AG04449 (cell line): Measurements from ENCODE around the gene GRPEL2.
A peak's percentile ranks its signal among the peaks of the same experiment; 100 is the strongest.

Experiments
- CTCF ChIA-PET: fragments of 350-600 bp; formaldehyde crosslinking; extraction: SDS; loops from one replicate; lab custom pipeline; 2021; ENCODE audit warnings: antibody characterized with exemption; lab: Yijun Ruan, JAX
- POLR2A ChIA-PET: fragments of 400-600, 350-600 bp; formaldehyde crosslinking; extraction: SDS; loops from one replicate; lab custom pipeline; 2020; ENCODE audit warnings: antibody characterized with exemption, inconsistent platforms; lab: Yijun Ruan, JAX
- DNase-seq: peaks from one replicate; pipeline ENCODE4 v3.0.0-alpha.2; 2010; ENCODE audit warnings: low read depth, low spot score
- H3K4me3 ChIP-seq: 2 replicates; pipeline ENCODE4 v1.5.1; 2011; ENCODE audit warnings: low read depth, mild to moderate bottlenecking, control low read depth, low read length
- TF ChIP-seq, protein P1 (sequence below): IDR thresholded peaks from one replicate; pipeline ENCODE4 v1.5.1; 2011; ENCODE audit warnings: mild to moderate bottlenecking, moderate library complexity, low read length, control low read depth, inconsistent platforms; ENCODE audit not compliant: insufficient read depth; ENCODE audit errors: missing control alignments

GRPEL2 gene

GRCh38 chr5:149300441-149300840 lies 44.9 kb upstream of the GRPEL2 start:
- no peak overlapping the region for H3K4me3 ChIP-seq
- TF ChIP-seq, protein P1, sequence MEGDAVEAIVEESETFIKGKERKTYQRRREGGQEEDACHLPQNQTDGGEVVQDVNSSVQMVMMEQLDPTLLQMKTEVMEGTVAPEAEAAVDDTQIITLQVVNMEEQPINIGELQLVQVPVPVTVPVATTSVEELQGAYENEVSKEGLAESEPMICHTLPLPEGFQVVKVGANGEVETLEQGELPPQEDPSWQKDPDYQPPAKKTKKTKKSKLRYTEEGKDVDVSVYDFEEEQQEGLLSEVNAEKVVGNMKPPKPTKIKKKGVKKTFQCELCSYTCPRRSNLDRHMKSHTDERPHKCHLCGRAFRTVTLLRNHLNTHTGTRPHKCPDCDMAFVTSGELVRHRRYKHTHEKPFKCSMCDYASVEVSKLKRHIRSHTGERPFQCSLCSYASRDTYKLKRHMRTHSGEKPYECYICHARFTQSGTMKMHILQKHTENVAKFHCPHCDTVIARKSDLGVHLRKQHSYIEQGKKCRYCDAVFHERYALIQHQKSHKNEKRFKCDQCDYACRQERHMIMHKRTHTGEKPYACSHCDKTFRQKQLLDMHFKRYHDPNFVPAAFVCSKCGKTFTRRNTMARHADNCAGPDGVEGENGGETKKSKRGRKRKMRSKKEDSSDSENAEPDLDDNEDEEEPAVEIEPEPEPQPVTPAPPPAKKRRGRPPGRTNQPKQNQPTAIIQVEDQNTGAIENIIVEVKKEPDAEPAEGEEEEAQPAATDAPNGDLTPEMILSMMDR, result no peak
- no peak for DNase-seq
- ChIA-PET CTCF (interaction anchor here (0.9 to 6.7 kb wide), 5 partner anchors 18 to 68 kb away, joined by 3 to 42 read pairs (median 3); no protein-coding TSS in a partner anchor), POLR2A (no interaction called here)

GRCh38 chr5:149301049-149301743 lies 44.1 kb upstream of the GRPEL2 start:
- CTCF ChIA-PET, result interaction anchor here (0.6 to 6.7 kb wide), 5 partner anchors 14 to 67 kb away, joined by 3 to 42 read pairs (median 3); no protein-coding TSS in a partner anchor
- POLR2A ChIA-PET, result no interaction called here
- H3K4me3 ChIP-seq, result no peak overlapping the region
- DNase-seq, result no peak
- TF ChIP-seq, protein P1, result no peak

DNA sequence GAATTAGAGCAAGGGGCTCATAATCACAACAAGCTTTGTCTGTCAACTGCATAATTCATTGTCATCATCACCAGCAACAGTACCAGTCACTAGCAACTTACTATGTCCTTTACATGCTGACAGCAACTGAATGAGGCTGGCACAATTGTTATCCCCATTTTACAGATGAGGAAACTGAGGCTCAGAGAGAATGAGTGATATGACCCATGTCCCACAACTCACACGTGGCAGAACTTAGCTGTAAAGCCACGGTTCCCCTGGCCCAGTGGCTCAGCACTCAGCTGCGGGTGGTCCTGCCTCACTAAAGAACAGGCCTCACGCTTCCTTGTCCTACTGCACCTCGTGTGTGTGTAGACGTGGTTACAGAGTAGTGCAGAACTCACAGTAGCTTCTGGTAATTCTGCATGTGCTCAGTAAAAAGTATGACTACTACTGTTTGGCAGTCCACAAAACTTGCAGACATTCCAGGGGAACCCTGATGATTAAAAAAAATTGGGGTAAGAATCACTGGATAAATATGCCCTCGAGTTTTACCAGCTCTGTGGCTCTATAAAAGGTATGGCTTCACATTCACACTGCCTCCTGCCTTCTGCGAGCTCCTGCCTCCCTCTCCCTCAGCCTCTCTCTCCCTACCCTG lies 43.4 kb upstream of the GRPEL2 start:
- H3K4me3 ChIP-seq, result no peak overlapping the region
- peak; percentile 59 for DNase-seq
- TF ChIP-seq, protein P1, result no peak
- POLR2A ChIA-PET, result no interaction called here
- CTCF ChIA-PET, result interaction anchor here (0.6 to 6.7 kb wide), 7 partner anchors 13 to 570 kb away, joined by 3 to 42 read pairs (median 3); no protein-coding TSS in a partner anchor

DNA sequence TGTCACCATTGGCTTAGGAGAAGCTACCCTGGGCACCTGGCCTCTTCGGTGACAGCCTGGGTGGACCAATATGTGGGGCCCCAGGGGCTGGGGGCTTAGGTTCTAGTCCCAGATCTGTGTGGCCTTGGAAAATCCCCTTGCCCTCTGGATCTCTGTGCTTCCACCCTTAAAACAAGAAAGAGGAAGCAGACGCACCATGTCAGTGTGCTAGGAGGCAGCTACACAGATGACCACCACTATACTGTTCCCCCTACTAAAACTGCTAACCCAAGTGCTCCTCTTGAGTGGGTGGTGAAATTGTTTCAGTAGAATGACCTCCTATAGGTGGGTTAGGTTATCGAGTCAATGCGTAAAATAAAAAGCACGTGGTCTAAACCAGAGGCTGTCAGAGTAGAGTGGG lies 42.7 kb upstream of the GRPEL2 start:
- TF ChIP-seq, protein P1, result no peak
- H3K4me3 ChIP-seq, result no peak overlapping the region
- CTCF ChIA-PET, result interaction anchor here (0.9 to 6.7 kb wide), 6 partner anchors 9 to 68 kb away, joined by 3 to 42 read pairs (median 4); no protein-coding TSS in a partner anchor
- POLR2A ChIA-PET, result no interaction called here
- DNase-seq, result no peak

- no peak for DNase-seq
- CTCF ChIA-PET, result interaction anchor here (1.0 to 6.7 kb wide), 3 partner anchors 9 to 68 kb away, joined by 3 to 42 read pairs (median 4); no protein-coding TSS in a partner anchor
- TF ChIP-seq, protein P1, result no peak
- POLR2A ChIA-PET, result no interaction called here
- H3K4me3 ChIP-seq, result no peak overlapping the region
These were observed 42.1 kb upstream of the GRPEL2 start for GRCh38 chr5:149303210-149303609.
